ENCODE results near the gene GFOD2.

- TF ChIP-seq CTCF (conservative IDR thresholded peaks at IDR 0.05; ENCODE audit: low read length), result no peak
- TF ChIP-seq EZH2phosphoT487 (IDR thresholded peaks at IDR 0.05; ENCODE audit: borderline replicate concordance, low read depth, low read length), result no peak
These were observed 65.2 kb downstream of the GFOD2 start for GRCh38 chr16:67653789-67654402.

Measured in OCI-LY7 (cell line).